Stimulated activated CD4-positive, alpha-beta T cell treated with anti-CD3 and anti-CD28 coated beads, Interleukin-1b, Interleukin-23, amount 100 ng/mL, for 4 hours (primary cell): ENCODE measurements around the gene MGRN1.
A peak's percentile ranks its signal among the peaks of the same experiment; 100 is the strongest.

Source experiments
- DNase-seq, 2 donors: peaks; one replicate each; pipeline ENCODE4 v3.0.0-alpha.2; 2020; ENCODE audit warnings: low read depth in 2 of 2

MGRN1 gene

GRCh38 chr16:4674926-4675530 is 50.4 kb downstream of the MGRN1 start:
- no peak for DNase-seq

DNA sequence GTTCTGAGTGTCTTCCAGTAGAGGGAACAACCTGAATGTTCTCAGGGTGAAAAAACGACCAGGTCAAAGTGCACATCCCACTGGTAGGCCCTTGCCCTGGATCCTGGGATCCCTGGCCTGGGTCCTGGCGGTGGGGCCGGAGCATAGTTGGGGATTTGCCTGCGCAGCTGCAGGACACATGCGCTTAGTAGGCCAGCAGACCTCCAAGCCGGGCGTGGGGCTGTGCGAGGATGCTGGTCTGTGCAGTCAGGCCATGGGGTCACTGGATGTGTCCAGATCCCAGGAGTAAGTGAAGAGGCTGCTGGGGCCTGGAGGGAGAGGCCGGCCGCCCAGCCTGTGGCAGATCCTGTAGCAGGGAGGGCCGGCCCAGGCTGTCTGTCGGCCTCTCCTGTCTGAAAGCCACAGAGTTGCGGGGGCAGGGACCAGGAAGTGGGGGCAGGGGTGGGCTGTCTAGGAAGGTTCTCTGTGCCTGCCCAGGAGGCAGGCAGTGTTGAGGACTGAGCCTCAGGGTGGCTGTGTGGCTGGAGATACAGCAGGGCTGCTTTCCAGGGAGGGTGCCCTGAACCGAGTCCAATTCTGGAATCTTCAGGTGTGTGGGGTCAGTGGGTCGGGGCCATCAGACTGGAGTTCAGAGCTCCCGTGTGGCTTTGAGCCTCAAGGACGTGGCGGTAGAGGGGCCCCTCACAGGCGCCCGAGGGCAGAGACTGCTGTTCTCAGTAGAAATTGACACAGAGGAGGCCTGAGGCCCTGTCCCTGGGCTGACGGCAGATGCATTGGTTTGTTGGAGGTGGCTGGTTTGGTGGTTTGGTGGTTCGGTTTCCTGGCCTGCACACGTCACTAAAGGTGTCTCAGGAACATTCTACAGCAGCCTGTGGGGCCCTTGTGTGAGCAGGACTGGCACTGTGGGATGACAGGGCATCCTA is 51.5 kb downstream of the MGRN1 start:
- DNase-seq, result peak; percentile 18 to 21

GRCh38 chr16:4676831-4677230 is 52.2 kb downstream of the MGRN1 start:
- no peak for DNase-seq

DNA sequence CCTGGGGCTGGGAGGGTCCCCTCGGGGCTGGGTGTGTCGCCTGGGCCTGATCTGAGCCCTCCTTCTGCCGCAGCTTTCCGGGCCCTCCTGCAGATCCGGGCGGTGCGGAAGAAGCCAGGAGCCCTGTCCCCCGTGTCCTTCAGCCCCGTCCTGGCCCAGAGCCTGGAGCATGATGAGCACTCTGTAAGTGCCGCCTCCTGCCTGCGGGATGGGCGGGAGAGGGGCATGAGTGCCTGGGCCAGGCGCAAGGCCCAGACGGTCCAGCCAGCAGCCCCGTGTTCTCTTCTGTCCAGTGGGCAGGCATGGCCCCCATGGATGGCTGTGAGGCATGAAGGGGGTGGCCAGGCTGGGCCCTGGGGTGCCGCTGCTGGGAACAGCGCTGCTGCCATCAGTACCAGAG is 52.8 kb downstream of the MGRN1 start:
- DNase-seq, result no peak

DNA sequence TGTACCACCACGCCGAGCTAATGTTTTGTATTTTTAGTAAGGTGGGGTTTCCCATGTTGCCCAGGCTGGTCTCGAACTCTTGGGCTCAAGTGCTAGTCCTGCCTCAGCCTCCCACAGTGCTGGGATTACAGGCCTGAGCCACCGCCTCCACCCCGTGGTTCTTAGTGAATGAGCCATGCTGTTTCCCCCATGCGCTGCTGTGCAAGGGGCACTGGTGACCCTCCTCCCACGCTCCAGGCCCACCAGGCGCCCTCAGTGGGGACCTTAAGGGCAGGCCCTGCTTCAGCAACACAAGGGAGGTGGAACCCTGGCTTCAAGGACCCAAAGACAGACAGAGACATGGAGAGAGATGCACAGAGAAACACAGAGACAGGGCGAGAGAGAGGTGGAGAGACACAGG is 53.4 kb downstream of the MGRN1 start:
- DNase-seq, result no peak

- DNase-seq, result no peak
Observed at GRCh38 chr16:4678596-4678995, 54.0 kb downstream of the MGRN1 start.

- DNase-seq, result no peak
Observed at GRCh38 chr16:4679156-4679849, 54.7 kb downstream of the MGRN1 start.

- no peak for DNase-seq
Observed at GRCh38 chr16:4679850-4680636, 55.4 kb downstream of the MGRN1 start.

GRCh38 chr16:4680673-4681470 is 56.2 kb downstream of the MGRN1 start:
- no peak for DNase-seq

GRCh38 chr16:4681471-4682083 is 57.0 kb downstream of the MGRN1 start:
- no peak for DNase-seq

DNA sequence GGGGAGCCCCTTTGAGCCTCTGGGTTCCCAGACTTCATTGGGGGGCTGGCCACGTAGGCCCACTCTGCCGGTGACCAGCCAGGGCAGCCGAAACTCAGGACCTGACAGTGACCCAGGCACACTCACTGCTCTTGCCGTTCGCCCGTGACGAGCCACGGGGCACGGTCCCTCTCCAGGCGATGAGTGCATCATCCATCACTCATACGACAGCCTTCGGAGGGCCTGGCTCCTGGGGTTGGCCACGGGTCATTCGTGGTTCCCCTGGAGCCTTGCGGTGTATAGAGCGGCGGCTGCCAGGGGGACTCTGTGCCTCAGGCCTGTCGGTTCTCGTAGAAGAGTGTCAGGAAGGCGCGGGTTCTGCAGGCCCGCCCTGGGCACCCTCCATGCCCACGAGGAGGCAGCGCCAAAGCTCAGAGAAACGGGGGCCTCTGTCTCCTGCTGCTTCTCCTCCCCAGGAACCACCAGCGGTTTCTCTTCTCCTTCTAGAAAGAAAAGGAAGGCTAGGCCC is 57.5 kb downstream of the MGRN1 start:
- no peak for DNase-seq

DNA sequence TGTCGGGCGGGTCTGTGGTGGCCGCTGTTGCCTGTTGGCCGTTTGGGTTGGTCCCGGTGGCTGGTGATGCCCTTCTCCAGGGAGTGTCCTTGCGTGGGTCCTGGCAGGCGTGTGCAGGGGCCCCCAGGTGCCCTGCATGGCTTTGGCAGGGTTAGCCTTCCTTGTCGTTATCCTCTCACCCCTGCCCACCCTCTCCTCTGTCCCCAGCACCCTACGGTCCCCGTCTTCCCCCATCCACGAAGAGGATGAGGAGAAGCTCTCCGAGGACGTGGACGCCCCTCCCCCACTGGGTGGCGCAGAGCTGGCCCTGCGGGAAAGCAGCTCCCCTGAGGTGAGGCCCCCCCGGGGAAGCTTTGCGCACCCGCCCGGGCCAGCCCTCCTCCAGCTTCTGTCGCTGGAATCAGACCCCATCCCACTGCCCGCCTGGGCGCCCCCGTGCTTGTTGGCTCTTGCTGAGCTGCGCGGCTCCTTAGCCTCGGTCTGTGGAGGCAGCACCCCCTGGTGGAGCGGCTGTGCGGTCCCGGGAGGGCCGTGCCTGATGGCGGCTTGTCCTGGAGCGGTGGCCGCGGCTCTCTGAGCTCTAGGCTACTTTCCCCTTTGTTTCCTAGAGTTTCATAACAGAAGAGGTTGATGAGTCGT is 58.1 kb downstream of the MGRN1 start:
- no peak for DNase-seq

DNA sequence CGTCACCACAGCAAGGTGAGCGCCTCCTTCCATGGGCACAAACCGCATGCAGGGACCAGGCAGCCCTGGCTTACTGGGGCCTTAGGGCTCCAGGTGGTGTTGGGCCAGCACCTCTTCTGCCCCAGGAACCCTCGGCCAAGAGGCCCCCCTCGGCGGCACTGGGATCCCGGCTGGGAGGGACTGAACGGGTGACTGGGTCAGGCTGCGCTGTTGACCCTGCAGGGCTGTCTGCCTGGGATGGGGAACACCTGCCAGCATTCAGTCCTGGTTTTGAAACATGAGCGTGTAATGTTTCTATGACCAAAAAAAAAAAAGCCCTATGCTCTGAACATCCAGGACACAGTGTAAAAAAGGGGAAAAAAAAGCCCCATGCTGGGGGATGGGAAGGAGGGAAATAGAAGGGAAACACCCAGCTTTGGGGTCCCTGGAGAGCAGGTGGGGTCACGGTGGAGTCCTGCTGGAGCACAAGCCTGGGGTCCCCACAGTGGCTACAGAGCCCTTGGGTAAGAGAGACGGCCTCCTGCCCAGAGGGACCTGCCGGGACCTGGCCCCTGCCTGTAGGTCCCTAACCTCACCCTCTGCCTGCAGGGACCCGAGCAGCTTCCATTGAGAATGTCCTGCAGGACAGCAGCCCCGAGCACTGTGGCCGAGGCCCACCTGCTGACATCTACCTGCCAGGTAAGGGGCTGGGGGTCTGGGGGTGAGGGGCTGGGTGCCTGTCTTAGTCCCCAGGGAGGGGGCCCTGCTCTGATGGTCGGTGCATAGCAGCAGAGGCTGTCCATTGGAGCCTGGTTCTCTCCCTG is 58.8 kb downstream of the MGRN1 start:
- no peak for DNase-seq

DNA sequence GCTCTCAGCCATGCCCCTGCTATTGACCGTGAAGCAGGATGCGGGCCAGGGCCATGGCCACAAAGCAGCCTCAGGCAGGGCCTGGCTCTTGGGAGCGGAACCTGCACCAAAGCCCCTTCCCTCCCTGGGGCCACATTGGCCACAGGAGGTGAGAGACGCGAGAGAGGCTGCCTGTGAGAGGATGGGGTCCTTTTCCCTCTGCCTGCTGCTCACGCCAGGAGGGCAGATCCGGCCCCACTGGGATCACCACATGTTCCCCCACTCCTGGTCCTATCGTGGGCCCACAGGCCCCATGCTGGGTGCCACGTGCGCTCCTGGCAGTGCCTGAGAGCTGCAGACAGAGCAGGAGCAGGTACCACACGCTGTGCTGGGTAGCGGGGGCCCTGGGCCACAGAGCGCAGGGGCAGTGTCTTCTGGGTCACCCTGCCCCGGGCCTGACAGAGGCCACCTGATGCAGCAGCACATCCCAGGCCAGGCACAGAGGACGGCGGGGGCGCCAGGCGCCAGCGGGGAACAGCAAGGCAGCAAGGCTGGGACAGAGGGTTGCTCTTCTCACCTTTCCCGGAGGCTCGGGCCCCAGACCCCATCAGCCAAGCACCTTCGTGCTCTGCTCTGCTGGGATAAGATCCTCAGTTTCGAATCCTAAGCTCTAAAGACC is 59.6 kb downstream of the MGRN1 start:
- DNase-seq, result no peak

DNA sequence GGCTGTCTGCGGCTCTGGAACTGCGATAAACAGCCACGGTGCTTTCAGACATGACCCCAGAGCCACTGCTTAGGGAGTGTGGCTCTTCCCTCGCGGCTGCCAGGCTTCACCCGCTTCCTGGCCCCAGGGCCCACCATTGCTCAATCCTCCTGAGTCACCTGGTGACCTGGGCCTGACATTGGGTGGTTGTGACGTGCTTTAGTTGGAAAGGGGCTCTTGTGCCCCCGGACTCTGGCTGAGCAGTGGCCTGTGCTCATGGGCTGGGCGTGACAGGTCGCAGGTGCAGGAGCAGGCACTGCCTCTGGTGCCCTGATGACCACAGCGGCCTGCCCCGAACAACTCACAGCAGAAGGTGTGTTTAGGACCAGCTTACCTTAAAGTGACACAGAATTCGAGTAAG is 60.1 kb downstream of the MGRN1 start:
- DNase-seq, result no peak

- DNase-seq, result no peak
Observed at GRCh38 chr16:4685292-4685691, 60.7 kb downstream of the MGRN1 start.

GRCh38 chr16:4685776-4686496 is 61.3 kb downstream of the MGRN1 start:
- DNase-seq, result no peak
